Cerebellar cortex (tissue), 1 donor: ENCODE measurements around the gene MUS81.
"Not testable (repeated sequence)": the region's sequence is repeated elsewhere in the genome, so short reads cannot be mapped to it uniquely, and the experiment has no call there.

Experiments used
- DNase-seq: peaks from one replicate; pipeline ENCODE4 v3.0.0-alpha.2; 2015; ENCODE audit warnings: low spot score

The MUS81 gene

DNA sequence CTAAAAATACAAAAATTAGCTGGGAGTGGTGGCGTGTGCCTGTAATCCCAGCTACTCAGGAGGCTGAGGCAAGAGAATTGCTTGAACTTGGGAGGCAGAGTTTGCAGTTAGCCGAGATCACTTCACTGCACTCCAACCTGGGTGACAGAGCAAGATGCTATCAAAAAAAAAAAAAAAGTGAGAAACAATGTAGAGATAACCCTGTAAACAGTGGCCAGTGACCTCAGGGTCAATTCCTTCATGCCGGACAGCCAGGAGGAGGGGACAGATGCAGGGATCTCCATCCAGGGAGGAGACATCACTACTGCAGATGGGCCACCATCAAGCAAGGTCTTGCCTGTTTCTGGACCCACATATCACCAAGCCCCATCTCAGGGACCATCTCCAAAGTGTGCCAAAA lies 12.5 kb upstream of the MUS81 start:
- DNase-seq = no peak

DNA sequence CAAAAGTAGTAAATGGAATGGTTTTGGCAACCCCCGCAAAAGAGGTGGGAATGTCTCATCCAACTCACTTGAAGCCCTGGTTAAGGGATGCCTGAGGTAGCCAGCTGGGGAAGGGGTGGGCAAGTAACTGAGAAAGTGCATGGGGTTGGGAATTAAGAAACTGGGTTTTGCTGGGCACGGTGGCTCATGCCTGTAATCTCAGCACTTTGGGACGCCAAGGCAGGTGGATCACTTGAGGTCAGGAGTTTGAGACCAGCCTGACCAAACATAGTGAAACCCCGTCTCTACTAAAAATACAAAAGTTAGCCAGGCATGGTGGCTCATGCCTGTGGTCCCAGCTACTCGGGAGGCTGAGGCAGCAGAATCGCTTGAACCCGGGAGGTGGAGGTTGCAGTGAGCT lies 11.5 kb upstream of the MUS81 start:
- not testable (repeated sequence) for DNase-seq

DNA sequence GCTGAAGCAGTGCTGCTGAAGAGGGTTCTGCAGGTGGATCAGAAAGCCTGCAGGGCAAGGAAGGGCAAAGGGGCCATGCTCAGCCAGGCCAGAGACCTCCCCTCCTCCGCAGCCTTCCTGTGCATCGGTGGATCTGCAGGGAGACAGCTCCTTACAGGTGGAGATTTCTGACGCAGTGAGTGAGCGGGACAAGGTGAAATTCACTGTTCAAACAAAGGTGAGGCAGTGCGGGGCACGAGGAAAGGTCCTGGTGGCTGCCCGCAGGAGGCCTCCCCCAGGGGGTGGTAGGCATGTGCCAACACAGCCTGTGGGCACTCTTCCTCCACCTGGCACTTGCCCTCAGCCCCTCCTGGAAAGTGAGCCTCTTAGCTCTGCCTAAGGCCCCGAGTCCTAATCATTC lies 10.9 kb upstream of the MUS81 start:
- no peak for DNase-seq

DNA sequence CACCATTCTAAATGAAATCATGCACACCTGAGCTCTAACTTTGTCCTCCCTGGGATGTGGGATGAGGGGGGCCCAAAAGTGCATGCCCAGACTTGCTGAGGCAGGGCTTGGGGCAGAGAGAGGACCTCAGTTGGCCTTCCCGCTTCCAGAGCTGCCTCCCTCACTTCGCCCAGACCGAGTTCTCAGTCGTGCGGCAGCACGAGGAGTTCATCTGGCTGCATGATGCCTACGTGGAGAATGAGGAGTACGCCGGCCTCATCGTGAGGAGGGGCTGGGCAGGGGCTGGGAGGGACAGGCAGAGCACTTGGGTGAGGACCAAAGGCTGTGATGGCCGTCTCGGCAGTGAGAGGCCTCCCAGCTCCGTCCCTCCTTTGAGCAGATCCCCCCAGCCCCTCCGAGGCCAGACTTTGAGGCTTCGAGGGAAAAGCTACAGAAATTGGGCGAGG lies 10.4 kb upstream of the MUS81 start:
- DNase-seq = no peak

DNA sequence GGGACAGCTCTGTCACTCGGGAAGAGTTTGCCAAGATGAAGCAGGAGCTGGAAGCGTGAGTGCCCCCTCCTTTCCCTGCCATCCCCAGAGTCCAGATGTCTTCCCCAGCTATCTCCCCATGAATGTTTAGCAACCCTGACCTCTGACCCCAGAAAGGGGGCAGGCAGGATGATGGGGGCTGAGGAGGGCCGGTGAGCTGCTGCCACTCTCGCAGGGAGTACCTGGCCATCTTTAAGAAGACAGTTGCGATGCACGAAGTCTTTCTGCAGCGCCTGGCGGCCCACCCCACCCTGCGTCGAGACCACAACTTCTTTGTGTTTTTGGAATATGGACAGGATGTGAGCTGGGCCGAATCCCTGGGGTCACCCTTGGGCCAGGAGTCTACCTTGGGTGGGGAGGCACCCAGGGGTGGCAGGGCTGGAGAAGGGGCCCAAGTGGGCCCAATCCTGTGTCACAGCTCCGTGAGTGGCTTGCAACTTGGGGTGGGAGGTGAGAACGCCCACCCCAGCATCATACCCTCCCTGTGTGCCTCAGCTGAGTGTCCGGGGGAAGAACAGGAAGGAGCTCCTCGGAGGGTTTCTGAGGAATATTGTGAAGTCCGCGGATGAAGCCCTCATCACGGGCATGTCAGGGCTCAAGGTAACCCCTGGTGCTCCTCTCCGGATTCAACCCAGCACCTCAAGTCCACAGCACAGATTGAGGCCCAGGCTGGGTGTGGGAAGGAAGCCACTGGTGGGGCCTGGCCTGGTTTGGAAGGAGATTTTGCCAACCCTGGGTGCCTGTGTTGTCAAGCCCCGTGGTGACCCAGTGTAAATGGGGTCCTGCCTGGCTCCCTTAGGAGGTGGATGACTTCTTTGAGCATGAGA lies 9.8 kb upstream of the MUS81 start:
- DNase-seq = no peak

DNA sequence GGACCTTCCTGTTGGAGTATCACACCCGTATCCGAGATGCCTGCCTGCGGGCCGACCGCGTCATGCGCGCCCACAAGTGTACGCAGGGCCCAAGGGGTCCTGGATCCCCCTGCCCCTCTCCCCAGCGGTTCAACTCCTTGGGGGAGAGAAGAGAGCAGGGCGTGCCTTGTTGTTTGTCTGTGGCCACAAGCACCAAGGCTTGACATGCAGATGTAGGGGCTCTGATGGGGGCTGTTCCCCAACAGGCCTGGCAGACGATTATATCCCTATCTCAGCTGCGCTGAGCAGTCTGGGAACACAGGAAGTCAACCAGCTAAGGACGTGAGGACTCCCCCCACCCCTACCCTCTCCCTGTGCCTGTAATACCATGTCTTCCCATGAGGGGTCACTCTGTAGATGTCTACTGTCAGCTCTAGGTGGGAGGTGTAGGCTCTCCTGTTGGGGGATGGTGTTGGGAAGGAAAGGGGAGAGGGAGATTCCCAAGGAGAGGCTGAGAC lies 9.1 kb upstream of the MUS81 start:
- peak; percentile 58 for DNase-seq

DNA sequence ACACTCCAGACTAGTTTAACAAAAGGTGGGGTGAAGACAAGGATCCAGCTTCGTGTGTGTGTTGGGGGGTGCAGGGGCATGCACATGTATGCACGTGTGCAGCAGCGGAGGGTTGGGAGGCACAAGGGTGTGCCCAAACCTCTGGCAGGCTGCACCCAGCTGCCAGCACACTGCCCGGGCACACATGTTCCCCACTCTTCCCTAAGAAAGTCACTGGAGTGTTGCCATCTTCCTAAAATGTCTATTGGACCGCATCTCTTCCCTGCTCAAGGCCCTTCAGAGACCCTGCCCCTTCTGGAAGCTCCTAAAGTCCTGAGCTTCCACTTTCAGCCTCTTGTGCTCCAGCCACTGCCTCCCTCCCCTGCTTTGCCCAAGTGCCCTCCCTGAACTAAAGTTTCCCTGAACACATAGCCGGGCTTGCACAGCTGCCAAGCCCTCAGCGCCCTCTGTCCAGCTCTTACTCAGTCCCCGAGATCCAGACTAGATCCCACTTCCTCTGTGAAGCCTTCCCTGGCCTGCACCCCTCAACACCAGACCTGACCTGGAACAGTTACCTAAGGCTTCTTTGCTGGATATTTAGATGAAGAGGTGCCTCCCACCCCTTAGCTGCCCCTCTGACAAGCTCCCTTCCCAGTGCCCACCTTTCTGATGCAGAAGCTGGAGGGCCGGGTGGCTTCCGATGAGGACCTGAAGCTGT lies 8.3 kb upstream of the MUS81 start:
- DNase-seq = no peak

DNA sequence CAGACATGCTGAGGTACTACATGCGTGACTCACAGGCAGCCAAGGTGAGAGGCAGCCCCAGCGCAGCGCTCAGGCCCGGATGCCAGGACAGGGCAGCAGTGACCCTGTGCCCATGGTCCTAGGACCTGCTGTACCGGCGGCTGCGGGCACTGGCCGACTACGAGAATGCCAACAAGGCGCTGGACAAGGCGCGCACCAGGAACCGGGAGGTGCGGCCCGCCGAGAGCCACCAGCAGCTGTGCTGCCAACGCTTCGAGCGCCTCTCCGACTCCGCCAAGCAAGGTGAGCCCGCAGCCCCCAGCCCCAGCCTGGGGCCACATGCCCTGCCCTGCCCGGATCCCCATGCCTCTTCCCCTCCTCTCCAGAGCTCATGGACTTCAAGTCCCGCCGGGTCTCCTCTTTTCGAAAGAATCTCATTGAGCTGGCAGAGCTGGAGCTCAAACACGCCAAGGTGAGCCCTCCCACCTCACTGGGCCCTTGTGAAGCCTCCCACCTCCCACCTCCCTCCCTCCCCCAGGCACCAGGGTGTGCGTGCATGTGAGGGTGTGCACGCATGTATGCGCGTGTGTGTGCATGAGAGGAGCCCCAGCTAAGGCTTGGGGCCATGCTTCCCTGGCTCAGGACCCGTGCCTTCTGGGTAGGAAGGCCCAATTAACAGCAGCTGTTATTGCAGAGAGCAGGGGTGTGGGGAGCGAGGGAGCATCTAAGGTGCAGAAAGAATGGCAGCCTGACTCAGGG lies 7.6 kb upstream of the MUS81 start:
- DNase-seq = no peak

DNA sequence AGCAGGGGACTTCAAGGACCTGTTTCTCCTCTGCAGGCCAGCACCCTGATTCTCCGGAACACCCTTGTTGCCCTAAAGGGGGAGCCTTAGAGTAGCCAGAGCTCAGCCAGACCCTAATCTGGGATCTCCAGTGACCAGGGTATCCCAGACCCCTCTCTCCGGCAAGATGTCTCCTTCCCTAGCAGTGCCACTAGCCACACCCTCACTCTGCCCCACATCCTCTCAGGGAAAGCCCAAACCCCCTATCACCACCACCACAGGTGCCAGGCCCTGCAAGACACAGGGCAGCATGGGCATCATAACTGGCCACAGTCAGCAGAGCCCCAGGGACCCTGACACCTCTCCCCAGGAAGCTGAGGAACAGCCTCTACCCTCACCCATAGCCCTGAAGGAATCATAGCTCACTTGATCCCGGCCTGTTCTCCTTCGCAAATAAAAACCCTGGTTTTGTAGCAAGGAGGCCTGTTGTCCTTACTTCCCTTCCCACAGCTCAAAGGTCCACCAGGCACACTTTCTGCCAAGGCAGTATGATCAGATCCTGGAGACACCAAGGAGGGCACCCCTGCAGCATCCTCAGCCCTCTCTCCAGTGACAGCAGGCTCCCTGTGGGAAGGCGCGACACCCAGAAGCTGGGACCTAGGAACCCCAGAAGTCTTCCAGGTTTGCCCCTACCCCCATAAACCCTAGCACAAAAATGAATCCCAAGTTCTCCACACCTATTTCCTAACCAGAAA lies 6.8 kb upstream of the MUS81 start:
- no peak for DNase-seq

DNA sequence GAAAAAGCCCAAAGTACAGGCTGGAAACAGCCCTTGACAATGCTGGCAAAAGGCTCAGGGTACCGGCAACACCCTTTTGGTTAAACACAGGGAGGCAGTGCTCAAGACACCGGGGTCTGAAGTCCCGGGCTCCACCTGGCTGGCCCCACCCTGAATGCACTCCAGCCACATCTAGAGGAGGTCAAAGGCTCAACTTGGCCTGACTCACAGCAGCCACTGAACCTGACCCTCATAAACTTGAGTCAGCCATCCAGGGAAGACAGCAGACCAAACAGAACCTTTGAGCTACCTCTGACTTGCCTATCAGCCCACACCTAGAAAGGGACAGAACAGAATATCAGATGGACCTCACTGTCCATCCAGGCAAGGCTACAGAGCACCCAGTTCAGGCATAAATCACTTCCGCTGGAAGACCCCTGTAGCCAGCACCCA lies 6.1 kb upstream of the MUS81 start:
- DNase-seq = no peak

DNA sequence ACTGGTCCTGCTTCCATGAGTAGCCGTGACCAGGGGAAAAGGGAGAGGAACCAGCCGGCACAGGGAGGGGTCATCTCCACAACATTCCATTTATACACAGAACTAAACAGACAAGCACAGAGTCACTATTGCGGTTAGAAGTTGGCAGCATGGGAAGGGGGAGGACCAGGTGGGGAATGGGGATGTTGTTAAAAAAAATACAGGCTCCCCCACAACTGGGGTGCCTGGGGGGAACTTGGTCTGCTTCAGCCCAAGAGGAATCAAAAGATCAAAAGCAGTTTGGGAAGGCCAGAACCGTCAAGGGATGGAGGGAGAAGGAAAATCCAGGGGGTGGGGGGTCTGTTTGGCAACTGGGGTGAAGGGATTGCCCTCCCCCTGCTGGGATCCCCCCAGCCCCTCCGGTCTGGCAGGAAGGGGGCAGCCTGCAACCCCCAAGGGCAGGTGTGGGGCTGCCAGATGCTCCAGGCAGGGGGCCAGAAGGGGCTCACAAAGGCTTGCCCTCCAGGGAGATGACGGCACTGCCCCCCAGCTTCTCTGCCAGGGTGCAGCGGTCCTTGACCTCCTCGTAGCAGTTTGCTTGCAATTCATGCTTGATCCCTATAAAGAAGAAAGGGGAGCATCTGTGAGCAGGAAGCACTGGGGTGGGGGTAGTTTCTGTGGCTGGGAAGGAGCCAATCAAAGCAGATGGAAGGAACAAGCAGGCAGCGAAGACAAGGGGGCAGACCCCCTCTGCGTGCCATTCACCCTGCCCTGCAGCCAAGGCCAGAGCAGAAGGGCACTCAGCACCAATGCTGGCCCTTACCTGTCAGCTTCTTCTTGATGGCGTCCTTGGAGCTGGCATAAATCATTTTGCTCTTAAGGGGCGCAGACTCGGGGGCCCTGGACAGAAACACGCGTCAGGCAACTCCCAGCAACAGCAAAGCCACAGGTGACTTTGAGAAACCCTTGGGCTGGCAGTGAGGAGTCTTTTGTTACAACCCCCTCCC lies 5.1 kb upstream of the MUS81 start:
- peak; percentile 1 for DNase-seq

DNA sequence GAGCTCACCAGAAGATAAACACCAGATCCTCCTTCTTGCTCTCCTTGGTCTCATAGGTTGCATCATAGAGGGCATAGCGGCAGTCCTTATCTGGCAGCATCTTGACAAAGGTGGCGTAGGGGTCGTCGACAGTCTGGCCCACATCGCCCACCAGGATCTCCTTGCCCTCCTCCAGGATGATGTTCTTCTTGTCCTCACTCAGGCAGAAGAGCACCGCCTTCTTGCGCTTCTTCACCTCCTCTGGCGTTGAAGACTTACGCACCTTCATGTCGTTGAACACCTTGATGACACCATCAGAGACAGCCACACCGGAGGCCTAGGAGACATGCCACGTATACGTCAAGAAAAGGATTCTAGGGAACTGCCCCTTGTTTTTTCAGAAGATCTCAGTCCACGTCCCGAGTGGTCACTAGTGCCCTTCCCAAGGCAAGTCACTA lies 4.3 kb upstream of the MUS81 start:
- no peak for DNase-seq

DNA sequence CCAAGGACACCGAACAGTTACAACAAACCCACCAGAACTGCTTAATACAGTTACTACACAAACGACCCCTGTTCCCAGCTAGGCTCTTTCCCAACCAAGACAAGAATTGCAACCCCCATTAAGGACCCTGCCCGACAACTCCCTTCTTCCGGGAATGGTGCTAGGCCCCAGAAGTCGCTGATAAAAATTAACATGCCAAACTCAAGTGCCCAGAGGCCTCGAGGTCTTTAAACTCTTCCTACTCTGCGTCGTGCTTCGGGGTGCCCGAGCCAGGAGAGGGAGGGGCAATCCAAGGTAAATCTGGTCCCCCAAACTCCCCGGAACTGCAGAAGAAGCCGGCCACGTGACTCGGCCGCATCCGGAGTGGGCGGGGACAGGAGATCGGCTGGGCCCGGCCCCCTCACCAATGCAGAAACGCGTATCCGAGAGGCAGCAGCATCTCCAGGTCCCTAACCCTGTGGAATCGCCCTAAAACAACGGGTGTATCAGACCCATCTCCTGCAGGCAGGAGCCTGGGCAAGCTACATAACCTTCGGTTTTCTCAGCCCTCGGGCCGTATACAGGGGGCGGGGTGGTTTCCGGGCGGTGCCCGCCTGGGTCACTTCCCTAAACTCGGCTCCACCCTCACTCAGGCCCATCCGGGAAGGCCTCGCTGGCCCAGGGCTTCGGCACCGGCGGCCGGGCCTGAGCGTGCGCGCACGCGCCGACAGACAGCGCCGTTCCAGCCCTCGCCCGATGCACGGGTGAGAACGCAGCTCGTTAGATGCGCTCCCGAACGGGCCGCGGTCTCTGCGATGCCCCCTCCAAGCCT lies 3.3 kb upstream of the MUS81 start:
- DNase-seq = peak; percentile 55

DNA sequence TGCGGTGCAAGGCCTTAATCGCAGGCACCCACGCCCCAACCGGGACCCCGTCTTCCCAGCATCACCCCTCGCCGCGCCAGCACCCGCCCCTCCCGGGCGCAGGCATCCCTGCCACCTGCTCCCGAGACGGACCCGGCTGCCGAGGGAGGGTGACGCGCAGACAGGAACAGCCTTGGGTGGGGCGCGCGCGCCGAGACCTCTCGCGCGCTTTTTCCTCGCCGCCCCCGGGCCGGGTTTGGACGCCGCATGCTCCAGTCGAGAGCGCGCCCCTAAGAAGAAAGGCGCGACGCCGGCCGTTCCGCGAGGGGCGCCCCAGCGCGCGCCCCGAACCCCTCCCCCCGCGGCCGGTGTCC lies 2.8 kb upstream of the MUS81 start:
- DNase-seq = no peak

DNA sequence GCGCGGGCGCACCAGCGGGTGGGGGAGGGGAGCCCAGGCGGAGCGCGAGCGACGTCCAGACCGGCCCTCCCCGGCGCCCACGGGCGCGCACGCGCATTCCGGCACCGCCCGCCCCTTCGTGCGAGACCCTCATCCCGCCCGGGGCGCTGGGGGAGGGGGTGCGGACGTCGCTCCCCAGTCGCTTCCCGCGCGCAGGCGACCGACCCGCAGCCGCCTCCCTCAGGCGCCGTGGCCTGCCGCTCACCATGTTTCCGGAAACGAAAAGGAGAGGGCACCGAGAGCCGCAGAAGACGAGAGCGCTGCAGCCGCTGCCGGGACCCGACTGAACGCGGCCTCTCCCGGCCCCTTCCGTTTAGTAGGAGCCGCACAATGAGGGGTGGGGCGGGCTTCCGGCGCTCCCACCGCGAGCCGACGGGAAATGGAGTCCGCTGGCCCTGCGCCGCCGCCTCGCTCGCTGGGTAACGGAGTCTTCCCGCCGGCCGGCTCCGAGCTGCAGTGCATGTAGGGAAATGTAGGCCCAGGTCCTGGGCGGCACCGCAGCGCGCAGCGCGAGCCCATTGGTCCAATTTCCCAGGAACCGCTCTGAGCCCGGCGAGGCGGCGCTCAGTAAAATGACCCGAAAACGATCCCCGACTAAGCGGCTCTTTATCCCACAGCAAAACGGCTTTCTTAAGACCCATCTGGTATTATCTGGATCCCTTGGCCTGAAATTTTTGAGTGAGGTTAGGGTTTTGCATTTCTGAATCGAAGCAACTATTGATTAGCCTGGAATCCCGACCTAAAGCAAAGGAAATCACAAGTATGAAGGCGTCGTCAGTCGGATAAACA lies 2.2 kb upstream of the MUS81 start, which contains the start of gene CFL1:
CFL1 (minus strand) TSS at position 328 of the 828 bp plus-strand sequence; CDS start at position 247, 81 bp downstream.
- DNase-seq = peak; percentile 97

DNA sequence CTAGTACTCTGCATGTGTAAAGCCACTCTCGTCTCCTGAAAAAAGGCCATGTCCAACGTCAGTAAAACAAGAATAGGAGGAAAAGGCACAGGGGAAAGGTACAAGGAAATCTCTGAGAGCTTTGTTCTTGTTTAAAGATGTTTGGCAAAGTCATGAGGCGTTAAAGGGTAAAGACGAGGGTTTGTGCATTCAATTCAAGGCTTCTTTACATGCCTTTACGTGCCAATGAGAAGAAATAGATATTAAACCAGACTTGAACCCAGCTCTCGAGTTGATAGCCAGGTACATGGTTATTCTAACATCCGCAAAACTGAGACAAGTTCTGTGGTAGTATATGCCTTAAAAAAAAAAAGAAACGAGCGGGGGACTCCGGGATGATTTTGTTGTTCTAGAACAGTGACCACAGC lies 1.5 kb upstream of the MUS81 start:
- DNase-seq = no peak

DNA sequence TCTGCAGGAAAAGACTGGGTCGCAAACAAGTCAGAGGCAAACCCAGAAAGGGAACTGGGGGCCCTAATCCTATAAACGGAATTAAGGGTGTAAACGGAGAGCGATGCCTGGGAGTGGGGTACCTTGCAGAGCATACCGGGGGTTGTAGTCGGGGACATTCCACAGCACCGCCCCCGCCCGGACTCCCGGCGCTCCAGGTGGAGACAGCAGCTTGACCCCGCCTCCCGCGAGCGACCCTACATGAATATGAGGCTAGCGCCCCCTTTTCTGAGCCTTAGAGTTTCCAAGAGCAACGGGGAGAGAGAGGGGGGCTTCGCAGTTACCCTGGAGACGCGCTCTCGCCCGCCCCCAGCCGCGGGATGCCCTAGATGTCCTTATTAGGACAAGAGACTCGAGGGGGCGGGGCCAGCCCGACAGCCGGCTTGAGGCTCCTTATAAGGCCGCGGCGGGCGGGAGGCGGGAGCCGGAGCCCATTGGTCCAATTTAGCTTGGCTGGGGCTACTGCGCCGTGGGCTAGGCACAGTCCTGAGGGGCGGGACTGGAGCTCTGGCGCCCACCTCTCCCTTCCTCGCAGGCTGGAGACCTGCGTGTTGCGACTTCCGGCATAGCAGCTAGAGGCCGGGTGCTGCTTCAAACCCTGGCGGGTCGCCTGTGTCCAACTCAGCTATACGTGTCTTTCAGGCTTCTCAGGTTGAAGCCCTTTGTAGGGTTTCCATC lies 980 bp upstream of the MUS81 start:
- DNase-seq = peak; percentile 99

DNA sequence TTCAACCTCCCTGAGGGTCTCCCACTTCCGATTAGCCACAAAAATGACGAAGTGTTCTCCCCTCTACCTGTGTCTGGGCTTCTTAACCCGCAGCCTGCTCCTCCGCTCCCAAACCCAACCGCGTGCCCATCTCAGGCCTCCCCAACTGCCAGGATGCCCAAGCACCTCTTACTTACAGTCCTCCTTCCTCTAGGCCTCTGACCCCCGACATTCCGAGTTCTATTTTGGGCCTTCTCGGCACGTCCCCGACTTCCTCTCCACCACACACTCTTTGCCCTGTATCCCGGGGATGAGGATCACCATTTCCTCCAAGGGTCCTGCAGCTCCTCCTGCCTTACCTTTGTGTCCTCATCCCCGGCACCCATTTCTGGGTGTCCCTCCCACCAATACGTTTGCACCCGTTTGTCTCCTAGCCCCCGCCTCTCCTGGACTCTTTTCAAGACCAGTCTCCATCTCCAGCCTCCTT lies 388 bp upstream of the MUS81 start:
- DNase-seq = no peak
